Stimulated activated CD4-positive, alpha-beta T cell treated with anti-CD3 and anti-CD28 coated beads, Interleukin-2, amount 100 ng/mL, for 4 hours (primary cell): ENCODE measurements around the gene UBE2S.
"Not testable (repeated sequence)": the region's sequence is repeated elsewhere in the genome, so short reads cannot be mapped to it uniquely, and the experiment has no call there.

Experiments used
- DNase-seq: peaks from one replicate; pipeline ENCODE4 v3.0.0-alpha.2; 2020; ENCODE audit warnings: low read depth

Gene UBE2S

DNA sequence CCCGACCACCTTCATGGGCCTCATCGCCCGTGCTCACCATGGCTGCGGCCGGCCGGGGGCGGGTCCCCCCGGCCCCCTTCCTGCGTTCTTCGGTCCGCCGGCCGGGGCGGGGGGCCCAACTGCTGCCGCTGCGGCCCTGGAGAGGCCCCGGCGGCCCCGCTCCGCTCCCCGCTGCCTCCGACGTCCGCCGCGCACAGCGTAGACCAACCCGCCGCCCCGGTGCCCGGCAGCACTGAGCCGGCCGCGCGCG is at the start of gene UBE2S:
Gene UBE2S, minus strand, starts transcription at position 239 of the 250 bp plus-strand sequence. Its CDS starts 199 bp downstream, at position 40.
- DNase-seq: not testable (repeated sequence)

DNA sequence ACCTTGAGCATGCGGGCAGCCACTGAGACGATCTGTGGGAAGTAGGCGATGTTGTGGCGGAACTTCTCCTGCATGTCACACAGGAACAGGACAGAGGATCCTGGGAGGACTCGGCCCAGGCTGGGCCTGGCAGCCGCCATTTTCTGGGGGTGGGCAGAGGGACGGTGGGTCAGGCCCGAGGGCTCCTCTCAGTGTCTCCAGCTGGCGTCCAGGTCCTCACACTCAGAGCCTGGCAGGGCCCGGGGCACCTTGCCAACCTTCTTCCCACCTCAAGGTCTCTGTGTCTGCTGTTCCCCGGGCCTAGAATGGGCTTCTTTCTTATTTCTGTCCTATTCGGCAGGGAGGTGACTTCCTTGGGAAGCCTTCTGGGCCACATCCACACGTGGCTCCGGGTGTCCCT is 48.8 kb upstream of the UBE2S start:
- no peak for DNase-seq

- no peak for DNase-seq
These were observed 48.1 kb upstream of the UBE2S start for GRCh38 chr19:55455576-55456235.

GRCh38 chr19:55454787-55455243 is 47.2 kb upstream of the UBE2S start:
- DNase-seq: no peak

- no peak for DNase-seq
These were observed 46.1 kb upstream of the UBE2S start for GRCh38 chr19:55453511-55454260.

DNA sequence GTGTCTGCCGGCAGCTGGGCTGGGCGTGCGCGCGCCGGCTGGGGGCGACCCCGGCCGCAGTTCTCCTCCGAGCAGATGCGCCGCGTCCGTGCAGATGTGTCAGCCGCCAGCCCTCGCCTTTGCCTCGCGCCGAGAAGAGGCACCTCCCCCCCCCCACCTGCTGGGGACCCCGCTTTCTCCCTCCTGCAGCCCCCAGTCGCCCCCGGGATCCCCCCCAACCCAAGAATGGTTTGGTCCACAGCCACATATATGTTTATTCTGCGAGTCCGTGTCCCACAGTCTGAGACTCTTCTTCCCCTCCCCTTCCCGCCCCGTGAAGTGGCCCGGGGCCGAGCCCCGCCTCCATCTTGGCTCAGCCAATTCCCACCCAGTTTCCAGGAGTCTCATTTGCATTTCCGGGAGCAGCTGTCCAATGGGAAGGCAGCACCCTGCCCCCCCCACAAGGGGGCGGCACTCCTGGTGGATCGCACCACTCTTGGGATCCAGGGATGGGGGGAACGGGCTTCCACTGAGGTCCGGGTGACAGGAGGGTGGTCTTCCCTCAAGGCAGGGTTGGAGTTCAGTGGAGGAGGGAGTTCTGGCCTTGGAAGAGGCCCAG is 45.3 kb upstream of the UBE2S start:
- no peak for DNase-seq

- DNase-seq: no peak
These were observed 44.6 kb upstream of the UBE2S start for GRCh38 chr19:55451965-55452748.

GRCh38 chr19:55451163-55451964 is 43.8 kb upstream of the UBE2S start:
- no peak for DNase-seq

DNA sequence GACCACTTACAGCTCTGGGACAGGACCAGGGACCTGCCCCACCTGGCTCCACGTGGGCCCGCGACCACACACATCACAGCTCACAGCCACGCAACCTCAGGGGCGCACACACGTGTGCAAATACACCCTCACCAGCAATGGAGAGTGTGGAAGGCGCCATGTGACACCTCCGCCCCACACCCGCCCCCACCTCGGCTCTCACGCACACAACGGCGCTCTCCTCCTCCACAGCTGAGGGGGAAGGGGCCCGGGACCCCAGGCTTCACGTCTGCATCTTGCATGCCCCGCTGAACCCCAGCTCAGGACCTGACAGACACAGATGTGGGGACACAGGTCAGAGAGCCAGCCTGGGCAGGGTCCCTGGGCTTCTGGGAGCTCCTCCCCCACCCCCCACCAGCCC is 41.9 kb upstream of the UBE2S start:
- DNase-seq: no peak

DNA sequence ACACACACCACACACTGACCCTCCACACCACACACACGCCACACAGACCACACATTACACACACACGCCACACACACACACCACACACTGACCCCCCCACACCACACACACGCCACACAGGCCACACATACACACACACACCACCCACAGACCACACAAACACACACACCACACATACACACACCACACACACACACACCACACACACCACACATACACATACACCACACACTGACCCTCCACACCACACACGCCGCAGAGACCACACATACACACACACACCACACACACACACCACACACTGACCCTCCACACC is 40.5 kb upstream of the UBE2S start:
- not testable (repeated sequence) for DNase-seq

DNA sequence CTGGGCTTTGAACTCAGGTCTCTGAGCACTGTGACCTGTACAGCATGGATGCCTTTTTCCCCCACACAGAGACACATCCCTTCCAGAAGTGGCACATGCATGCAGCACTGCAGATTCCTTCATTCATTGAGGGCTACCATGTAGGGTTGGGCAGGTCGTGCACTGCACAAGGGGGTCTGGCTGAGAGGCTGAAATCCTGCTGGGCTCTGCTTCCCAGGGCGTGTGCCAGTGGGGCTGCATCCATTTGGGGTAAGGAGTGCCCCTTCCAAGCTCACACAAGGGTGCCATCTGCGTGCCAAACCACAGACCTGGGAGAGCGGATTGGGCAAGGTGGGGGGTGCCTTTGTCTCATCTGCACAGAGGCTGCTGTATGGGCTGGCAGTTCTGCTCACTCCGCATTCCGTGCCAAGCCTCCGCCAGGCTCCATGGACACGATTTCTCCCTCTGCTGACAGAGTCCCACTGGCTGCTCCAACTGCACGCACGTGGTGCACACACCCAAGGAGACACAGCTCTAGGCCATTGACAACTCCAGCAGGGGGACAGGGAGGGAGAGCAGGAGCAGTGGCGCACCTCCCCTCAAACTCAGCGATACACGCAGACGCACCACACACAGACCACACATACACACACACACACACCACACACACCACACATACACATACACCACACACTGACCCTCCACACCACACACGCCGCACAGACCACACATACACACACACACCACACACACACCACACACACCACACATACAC is 40.0 kb upstream of the UBE2S start:
- no peak for DNase-seq

- no peak for DNase-seq
These were observed 38.5 kb upstream of the UBE2S start for GRCh38 chr19:55446060-55446459.

DNA sequence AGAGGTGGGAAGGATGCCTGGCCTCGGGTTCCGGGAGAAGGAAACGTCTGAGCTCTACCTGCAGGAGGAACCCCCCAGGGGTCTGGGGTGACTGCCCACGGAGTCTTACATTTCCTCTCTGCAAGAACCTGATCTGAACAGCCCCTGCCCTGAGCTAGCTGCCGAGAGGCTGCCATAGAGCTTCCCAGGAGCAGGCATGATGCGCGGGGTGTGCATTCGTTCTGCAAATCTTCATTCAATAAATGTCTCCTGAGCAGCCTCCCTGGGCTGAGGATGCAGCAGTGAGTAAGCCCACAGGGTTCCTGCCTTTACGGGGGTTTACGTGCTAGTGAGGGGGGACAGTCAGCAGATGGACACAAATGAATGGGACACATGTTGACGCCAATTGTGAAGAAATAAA is 37.1 kb upstream of the UBE2S start:
- no peak for DNase-seq

DNA sequence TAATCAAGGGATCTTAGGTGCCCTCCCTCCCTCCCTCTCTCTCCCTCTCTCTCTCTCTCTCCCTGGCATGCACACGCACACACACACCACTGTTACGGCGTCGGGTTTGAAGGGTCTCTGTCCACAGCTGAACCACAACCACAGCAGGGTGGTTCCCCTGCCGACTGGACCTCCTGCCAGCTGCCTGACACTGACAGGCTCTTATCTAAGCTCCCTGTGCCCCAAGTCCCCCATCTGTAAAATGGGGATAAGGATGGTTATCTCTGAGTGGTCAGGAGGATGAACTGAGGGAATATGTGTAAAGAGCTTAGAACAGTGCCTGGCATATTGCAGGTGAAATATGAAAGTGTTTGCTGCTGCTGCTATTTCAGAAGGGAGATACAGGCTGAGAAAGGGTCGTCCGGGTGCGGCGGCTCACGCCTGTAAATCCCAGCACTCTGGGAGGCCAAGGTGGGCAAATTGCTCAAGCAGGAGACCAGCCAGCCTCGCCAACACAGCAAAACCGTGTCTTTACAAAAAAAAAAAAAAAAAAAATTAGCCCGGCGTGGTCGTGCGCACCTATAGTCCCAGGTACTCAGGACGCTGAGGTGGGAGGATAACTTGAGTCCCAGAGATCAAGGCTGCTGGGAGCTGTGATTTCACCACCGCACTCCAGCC is 36.4 kb upstream of the UBE2S start:
- no peak for DNase-seq

DNA sequence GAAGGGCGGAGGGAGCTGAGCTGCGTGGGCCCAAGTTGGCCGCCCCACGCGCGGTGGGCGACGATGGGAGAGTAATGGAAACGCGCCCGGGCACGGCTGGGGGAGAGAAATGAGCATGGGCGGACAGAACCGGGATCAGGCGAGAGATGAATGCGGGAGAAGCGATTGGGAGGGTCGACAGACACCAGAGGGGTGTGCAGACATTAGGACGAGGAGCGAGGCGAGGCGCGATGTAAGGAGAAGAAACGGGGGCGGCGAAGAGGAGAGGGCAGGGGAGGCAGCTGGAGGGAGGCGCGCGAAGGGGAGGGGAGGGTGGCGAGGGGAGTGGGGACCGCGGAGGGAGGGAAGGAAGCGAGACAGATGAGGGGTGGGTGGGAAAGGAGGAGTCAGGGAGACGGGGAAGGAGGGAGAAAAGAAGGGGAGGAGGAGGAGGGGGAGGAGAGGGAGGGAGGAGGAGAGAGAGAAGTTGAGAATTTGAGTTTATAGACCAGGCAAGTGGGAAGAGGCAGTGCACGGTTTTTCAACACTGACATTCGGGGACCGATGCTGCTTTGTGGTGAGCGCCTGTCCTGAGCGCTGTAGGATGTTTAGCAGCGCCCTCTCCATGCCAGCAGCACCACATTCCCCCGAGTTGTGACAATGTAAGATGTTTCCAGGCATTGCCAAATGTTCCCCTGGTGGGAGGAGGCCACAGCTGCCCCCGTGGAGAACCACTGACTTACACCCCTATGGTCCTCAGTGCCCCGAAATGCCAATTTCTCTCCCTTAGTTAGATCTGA is 35.6 kb upstream of the UBE2S start, which contains the start of gene SHISA7:
Gene SHISA7, minus strand, starts transcription at position 256 of the 779 bp plus-strand sequence. CDS start 437 bp downstream, outside the sequence.
- DNase-seq: no peak

DNA sequence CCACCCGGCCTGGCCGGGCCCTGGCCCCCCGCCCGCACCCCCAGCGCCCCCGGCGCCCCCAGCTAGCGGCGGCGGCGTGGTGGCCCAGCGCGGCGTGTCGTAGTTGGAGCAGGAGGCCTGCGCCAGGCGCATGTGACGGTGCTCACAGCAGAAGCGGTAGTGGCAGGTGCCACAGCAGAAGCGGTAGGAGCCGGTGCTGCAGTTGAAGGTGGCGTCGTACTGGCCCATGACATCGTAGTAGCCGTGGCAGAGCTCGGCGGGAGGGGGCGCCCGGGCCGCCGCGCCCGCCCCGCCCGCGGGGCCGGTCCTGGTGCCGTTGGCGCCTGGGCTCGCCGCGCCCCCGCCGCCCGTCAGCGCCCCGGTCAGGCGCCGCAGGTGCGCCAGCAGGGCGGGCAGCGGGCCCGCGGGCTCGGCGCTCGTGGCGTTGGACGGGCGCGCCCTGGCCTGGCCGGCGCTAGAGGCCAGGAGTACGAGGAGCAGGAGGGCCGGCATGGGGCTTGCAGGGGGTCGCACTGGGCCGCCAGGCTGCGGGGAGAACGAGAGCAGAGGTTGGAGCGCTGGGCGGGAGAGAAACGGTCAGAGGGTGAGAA is 34.9 kb upstream of the UBE2S start:
- no peak for DNase-seq

GRCh38 chr19:55441692-55442321 is 34.2 kb upstream of the UBE2S start:
- DNase-seq: no peak

- DNase-seq: no peak
These were observed 33.7 kb upstream of the UBE2S start for GRCh38 chr19:55441319-55441691.
